Endothelial cell of umbilical vein (primary cell): ENCODE results near the gene SOWAHB.

Experiments used
- EZH2 ChIP-seq: IDR thresholded peaks from 2 replicates; pipeline ENCODE4 v1.6.1; 2012; ENCODE audit warnings: borderline replicate concordance, low read depth, mild to moderate bottlenecking, moderate library complexity, low read length, inconsistent platforms; ENCODE audit not compliant: severe bottlenecking
- POLR2A ChIP-seq: IDR thresholded peaks from 2 replicates; pipeline ENCODE4 v1.6.1; 2012; ENCODE audit warnings: low read depth, mild to moderate bottlenecking, control low read depth, low read length
- TF ChIP-seq, protein P1 (sequence below), 2 donors: IDR thresholded peaks; 1 replicate in 1 of 2; 2 replicates in 1 of 2; pipeline ENCODE4 v1.5.1; 2011; ENCODE audit warnings: low read length in 2 of 2, mild to moderate bottlenecking in 2 of 2, moderate library complexity in 2 of 2, control low read depth in 1 of 2, inconsistent platforms in 1 of 2, low read depth in 1 of 2; ENCODE audit not compliant: insufficient read depth in 1 of 2; ENCODE audit errors: extremely low read depth in 1 of 2

- TF ChIP-seq, protein P1, sequence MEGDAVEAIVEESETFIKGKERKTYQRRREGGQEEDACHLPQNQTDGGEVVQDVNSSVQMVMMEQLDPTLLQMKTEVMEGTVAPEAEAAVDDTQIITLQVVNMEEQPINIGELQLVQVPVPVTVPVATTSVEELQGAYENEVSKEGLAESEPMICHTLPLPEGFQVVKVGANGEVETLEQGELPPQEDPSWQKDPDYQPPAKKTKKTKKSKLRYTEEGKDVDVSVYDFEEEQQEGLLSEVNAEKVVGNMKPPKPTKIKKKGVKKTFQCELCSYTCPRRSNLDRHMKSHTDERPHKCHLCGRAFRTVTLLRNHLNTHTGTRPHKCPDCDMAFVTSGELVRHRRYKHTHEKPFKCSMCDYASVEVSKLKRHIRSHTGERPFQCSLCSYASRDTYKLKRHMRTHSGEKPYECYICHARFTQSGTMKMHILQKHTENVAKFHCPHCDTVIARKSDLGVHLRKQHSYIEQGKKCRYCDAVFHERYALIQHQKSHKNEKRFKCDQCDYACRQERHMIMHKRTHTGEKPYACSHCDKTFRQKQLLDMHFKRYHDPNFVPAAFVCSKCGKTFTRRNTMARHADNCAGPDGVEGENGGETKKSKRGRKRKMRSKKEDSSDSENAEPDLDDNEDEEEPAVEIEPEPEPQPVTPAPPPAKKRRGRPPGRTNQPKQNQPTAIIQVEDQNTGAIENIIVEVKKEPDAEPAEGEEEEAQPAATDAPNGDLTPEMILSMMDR (IDR thresholded peaks at IDR 0.05; ENCODE audit: extremely low read depth in 1 of 2, insufficient read depth in 1 of 2, low read depth in 1 of 2, low read length in 2 of 2), result no peak
- TF ChIP-seq EZH2, result no peak
- no peak for TF ChIP-seq POLR2A
Measured at GRCh38 chr4:76874176-76874575, 23.8 kb downstream of the SOWAHB start.
